ENCODE data around the gene OVOL2.

- TF ChIP-seq YY1 (IDR thresholded peaks at IDR 0.05; ENCODE audit: low read depth, low read length), result no peak
- TF ChIP-seq CTCF (IDR thresholded peaks at IDR 0.05; ENCODE audit: control extremely low read depth in 1 of 3, insufficient read depth in 1 of 3, low read depth in 1 of 3, low read length in 3 of 3), result no peak
- TF ChIP-seq RXRA (IDR thresholded peaks at IDR 0.05; ENCODE audit: insufficient read depth, low read depth, low read length), result no peak
- no peak for TF ChIP-seq TAF1 (IDR thresholded peaks at IDR 0.05; ENCODE audit: low read depth, low read length)
- TF ChIP-seq EZH2 (IDR thresholded peaks at IDR 0.05; ENCODE audit: low read depth, low read length, severe bottlenecking), result no peak
- TF ChIP-seq USF2 (IDR thresholded peaks at IDR 0.05; ENCODE audit: low read length), result no peak
- no peak for TF ChIP-seq MAX (IDR thresholded peaks at IDR 0.05)
- no peak for TF ChIP-seq POLR2A (IDR thresholded peaks at IDR 0.05; ENCODE audit: control extremely low read depth in 1 of 2, low read depth in 2 of 2, low read length in 2 of 2)
- no peak for TF ChIP-seq CHD1 (IDR thresholded peaks at IDR 0.05; ENCODE audit: low read depth, low read length)
Observed at GRCh38 chr20:18011482-18011881, 46.2 kb downstream of the OVOL2 start.
